Naive thymus-derived CD4-positive, alpha-beta T cell (primary cell): Measurements from ENCODE around the gene FGFRL1. TPM values are rescaled to one million over a fixed set of nuclear protein-coding genes. Genes with fewer than 3 reads are reported as not detected.
A peak's percentile ranks its signal among the peaks of the same experiment; 100 is the strongest.
"Not testable (repeated sequence)": the region's sequence is repeated elsewhere in the genome, so short reads cannot be mapped to it uniquely, and the experiment has no call there.

Experiments used
- ATAC-seq: fragments of 150-1000 bp; cut with Tn5 transposase; 2 replicates; pipeline ENCODE4 v1.10.0; 2021; ENCODE audit warnings: mild to moderate bottlenecking, moderate library complexity
- CTCF ChIA-PET: fragments of 350-600 bp; sonication (Branson Sonifier 250); formaldehyde crosslinking; loops from one replicate; lab custom pipeline; 2021; ENCODE audit warnings: antibody characterized with exemption; lab: Charles Lee
- POLR2A ChIA-PET: fragments of 350-600 bp; sonication (Branson Sonifier 250); formaldehyde crosslinking; loops from one replicate; lab custom pipeline; 2021; ENCODE audit warnings: antibody characterized with exemption, inconsistent platforms; lab: Charles Lee
- DNase-seq, 9 donors: peaks; one replicate each; pipeline versions ENCODE4 v3.0.0 to v3.0.0-alpha.2; 2020 to 2022; ENCODE audit warnings: mixed read lengths in 1 of 9
- H3K27ac ChIP-seq: one replicate; pipeline ENCODE4 v1.7.0; 2013; ENCODE audit warnings: mild to moderate bottlenecking, low read depth, low read length, moderate library complexity
- H3K27me3 ChIP-seq, 2 donors: one replicate each; pipeline ENCODE4 v1.7.0; 2013; ENCODE audit warnings: low read length in 2 of 2, mild to moderate bottlenecking in 2 of 2, moderate library complexity in 2 of 2; ENCODE audit not compliant: control insufficient read depth in 2 of 2, insufficient read depth in 2 of 2
- H3K36me3 ChIP-seq, 3 experiments: 1 replicate in 2 of 3; 2 replicates in 1 of 3; pipeline ENCODE4 v1.7.0; 2013; ENCODE audit warnings: low read length in 3 of 3, mild to moderate bottlenecking in 3 of 3, moderate library complexity in 1 of 3; ENCODE audit not compliant: insufficient read depth in 3 of 3, control insufficient read depth in 2 of 3
- H3K4me1 ChIP-seq, 2 donors: one replicate each; pipeline ENCODE4 v1.7.0; 2013; ENCODE audit warnings: low read length in 2 of 2, mild to moderate bottlenecking in 2 of 2, moderate library complexity in 1 of 2; ENCODE audit not compliant: control insufficient read depth in 2 of 2, insufficient read depth in 2 of 2
- H3K4me3 ChIP-seq: 2 replicates; pipeline ENCODE4 v1.7.0; 2013; ENCODE audit warnings: mild to moderate bottlenecking, low read length
- H3K9me3 ChIP-seq, 3 experiments: 1 replicate in 2 of 3; 2 replicates in 1 of 3; pipeline ENCODE4 v1.7.0; 2013; ENCODE audit warnings: low read length in 3 of 3; ENCODE audit not compliant: control insufficient read depth in 2 of 3
- H3K27ac Mint-ChIP-seq, 9 donors: one replicate each; pipeline ENCODE4 v1.8.0; 2020 to 2022; ENCODE audit warnings: mixed read lengths in 9 of 9, mild to moderate bottlenecking in 8 of 9, moderate library complexity in 5 of 9, inconsistent platforms in 2 of 9
- H3K27me3 Mint-ChIP-seq, 5 donors: one replicate each; pipeline ENCODE4 v1.8.0; 2021 to 2022; ENCODE audit warnings: mixed read lengths in 5 of 5, mild to moderate bottlenecking in 1 of 5
- H3K36me3 Mint-ChIP-seq, 5 donors: one replicate each; pipeline ENCODE4 v1.8.0; 2020 to 2022; ENCODE audit warnings: mixed read lengths in 5 of 5, mild to moderate bottlenecking in 3 of 5, inconsistent platforms in 1 of 5
- H3K4me1 Mint-ChIP-seq, 7 donors: one replicate each; pipeline ENCODE4 v1.8.0; 2020 to 2022; ENCODE audit warnings: mixed read lengths in 7 of 7, mild to moderate bottlenecking in 3 of 7, inconsistent platforms in 1 of 7
- H3K4me3 Mint-ChIP-seq, 10 donors: one replicate each; pipeline ENCODE4 v1.8.0; 2020 to 2022; ENCODE audit warnings: mild to moderate bottlenecking in 10 of 10, mixed read lengths in 10 of 10, moderate library complexity in 6 of 10, inconsistent platforms in 2 of 10
- H3K9me3 Mint-ChIP-seq, 11 donors: one replicate each; pipeline ENCODE4 v1.8.0; 2020 to 2022; ENCODE audit warnings: mixed read lengths in 11 of 11, mild to moderate bottlenecking in 4 of 11, inconsistent platforms in 1 of 11, moderate library complexity in 1 of 11
- intact Hi-C, 2 donors: fragments of 100-400 bp; cut with micrococcal nuclease; formaldehyde crosslinking; loops; one replicate each; pipeline ENCODE4 v1.15.1; 2023
- polyA plus RNA-seq, 2 donors: library from polyadenylated mRNA; unstranded; fragments of 300-500 nt; fragmentation: Illumina TruSeq; gene quantifications; one replicate each; pipeline ENCODE4 v1.2.3, GENCODE V29; 2021
- total RNA-seq, 6 experiments: library from RNA in 5 of 6; stranded (reverse) in 5 of 6; gene quantifications; 1 replicate in 5 of 6; 2 replicates in 1 of 6; pipeline ENCODE4 v1.2.3 and lab custom pipeline; 2021 to 2026

Gene FGFRL1
- total and polyA plus RNA-seq, 7 experiments from 2014 or later, result 0.45 to 28.1 (median 17.7) TPM

DNA sequence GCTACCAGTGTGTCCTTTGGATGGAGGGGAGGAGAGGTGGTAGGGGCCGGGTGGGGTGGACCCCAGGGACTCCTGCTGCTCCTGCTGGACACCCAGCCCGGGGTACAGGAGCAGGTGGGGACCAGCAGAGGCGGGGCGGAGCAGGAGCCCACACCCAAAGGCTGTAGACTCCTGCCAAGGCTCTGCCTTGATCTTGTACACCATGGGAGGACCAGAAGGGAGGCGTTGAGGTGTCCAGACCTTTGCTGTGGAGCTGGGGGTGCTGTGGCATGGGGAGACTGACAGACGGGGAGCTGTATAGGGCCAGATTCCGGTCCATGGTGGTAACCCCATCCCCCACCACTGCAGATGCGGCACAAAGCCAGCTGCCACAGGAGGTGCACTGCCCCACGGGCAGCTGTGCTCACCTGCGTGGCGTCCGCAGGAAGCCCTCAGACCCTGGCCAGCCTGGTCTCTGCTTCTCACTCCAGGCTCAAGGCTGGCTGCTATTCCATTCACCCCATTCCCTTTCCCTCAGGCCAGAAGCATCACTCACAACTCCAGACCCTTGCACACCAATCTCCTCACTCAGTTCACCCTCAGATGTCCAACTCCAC lies 13.2 kb upstream of the FGFRL1 start:
- Mint-ChIP-seq H3K9me3 (no peaks in the 10 kb centered on the region), H3K4me3 (peak overlapping the region in 4 of 10 donors; percentile 19 to 72 (median 40)), H3K27ac (peak overlapping the region in 1 of 9 donors; percentile 56), H3K36me3 (no peaks in the 10 kb centered on the region), H3K4me1 (peaks cover 0 to 15% (median 13%) of the 10 kb centered on the region in 7 donors), H3K27me3 (peaks cover 9 to 39% (median 17%) of the 10 kb centered on the region in 5 donors)
- ChIA-PET CTCF (no interaction called here), POLR2A (no interaction called here)
- no peaks in the 10 kb centered on the region for H3K36me3 ChIP-seq
- intact Hi-C loops, result no loop called here
- no peak for DNase-seq
- no peak for ATAC-seq
- peaks cover 0 to 9% of the 10 kb centered on the region in 2 donors for H3K4me1 ChIP-seq
- H3K27ac ChIP-seq, result no peak overlapping the region
- H3K27me3 ChIP-seq, result peaks cover 3 to 7% of the 10 kb centered on the region in 2 donors
- H3K9me3 ChIP-seq, result no peaks in the 10 kb centered on the region
- no peak overlapping the region for H3K4me3 ChIP-seq

DNA sequence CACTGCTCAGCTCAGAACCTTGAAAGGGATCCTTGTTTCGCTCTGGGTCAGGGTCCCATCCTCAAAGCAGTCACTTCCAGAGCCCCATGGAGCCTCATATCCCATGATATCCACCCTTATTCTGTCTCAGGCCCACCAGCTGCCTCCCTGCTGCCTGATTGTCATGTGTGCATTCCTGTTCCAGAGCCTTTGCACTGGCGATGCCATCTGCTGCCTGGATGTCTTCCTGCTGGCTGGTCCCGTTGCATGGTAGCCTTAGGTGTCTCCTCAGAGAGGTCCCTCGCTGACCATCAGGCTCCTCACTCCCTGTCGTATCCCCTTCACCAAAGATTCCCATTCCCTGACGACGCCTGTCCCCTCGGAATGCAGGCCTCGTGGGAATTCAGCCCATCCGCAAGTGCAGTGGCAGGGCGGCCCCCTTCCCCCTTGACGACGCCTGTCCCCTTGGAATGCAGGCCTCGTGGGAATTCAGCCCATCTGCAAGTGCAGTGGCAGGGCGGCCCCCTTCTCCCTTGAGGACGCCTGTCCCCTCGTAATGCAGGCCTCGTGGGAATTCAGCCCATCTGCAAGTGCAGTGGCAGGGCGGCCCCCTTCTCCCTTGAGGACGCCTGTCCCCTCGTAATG lies 12.1 kb upstream of the FGFRL1 start:
- H3K4me3 ChIP-seq, H3K36me3 ChIP-seq, intact Hi-C loops, H3K27ac ChIP-seq, ATAC-seq, H3K4me1 ChIP-seq, H3K9me3 ChIP-seq, POLR2A ChIA-PET, H3K9me3 Mint-ChIP-seq, CTCF ChIA-PET, H3K27ac Mint-ChIP-seq, H3K36me3 Mint-ChIP-seq, DNase-seq: not testable (repeated sequence)
- Mint-ChIP-seq H3K4me1 (peaks cover 0 to 15% (median 13%) of the 10 kb centered on the region in 7 donors), H3K27me3 (peaks cover 9 to 45% (median 24%) of the 10 kb centered on the region in 5 donors), H3K4me3 (peak overlapping the region in 3 of 10 donors; percentile 30 to 72 (median 43))
- H3K27me3 ChIP-seq, result peaks cover 3 to 11% of the 10 kb centered on the region in 2 donors

DNA sequence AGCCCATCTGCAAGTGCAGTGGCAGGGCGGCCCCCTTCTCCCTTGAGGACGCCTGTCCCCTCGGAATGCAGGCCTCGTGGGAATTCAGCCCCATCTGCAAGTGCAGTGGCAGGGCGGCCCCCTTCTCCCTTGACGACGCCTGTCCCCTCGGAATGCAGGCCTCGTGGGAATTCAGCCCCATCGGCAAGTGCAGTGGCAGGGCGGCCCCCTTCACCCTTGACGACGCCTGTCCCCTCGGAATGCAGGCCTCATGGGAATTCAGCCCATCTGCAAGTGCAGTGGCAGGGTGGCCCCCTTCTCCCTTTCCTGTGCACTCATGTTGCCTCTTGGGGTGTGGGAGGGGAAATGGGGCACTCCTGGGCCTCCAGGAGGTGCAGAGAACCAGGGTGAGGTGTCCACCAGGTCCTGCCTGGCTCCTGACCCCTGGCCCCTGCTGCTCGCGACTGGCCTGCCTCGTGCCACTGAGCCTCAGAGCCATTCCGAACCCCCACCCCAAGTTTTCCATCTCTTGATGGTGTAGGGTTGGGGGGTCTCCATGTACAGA lies 11.5 kb upstream of the FGFRL1 start:
- Histone ChIP-seq H3K4me1 (peaks cover 0 to 9% of the 10 kb centered on the region in 2 donors), H3K4me3 (no peak overlapping the region), H3K27me3 (peaks cover 3 to 11% of the 10 kb centered on the region in 2 donors), H3K9me3 (no peaks in the 10 kb centered on the region), H3K36me3 (no peaks in the 10 kb centered on the region), H3K27ac (no peak overlapping the region)
- H3K27ac Mint-ChIP-seq, result no peak overlapping the region
- peaks cover 0 to 15% (median 13%) of the 10 kb centered on the region in 7 donors for H3K4me1 Mint-ChIP-seq
- H3K36me3 Mint-ChIP-seq, result no peaks in the 10 kb centered on the region
- peaks cover 0 to 2% (median 0%) of the 10 kb centered on the region in 11 donors for H3K9me3 Mint-ChIP-seq
- ATAC-seq, result no peak
- POLR2A ChIA-PET, result no interaction called here
- H3K27me3 Mint-ChIP-seq, result peaks cover 15 to 50% (median 28%) of the 10 kb centered on the region in 5 donors
- H3K4me3 Mint-ChIP-seq, result peak overlapping the region in 1 of 10 donors; percentile 14
- no peak for DNase-seq
- CTCF ChIA-PET, result no interaction called here
- intact Hi-C loops, result no loop called here

- DNase-seq, result no peak
- no peaks in the 10 kb centered on the region for H3K36me3 Mint-ChIP-seq
- Histone ChIP-seq H3K36me3 (no peaks in the 10 kb centered on the region), H3K4me1 (peaks cover 0 to 9% of the 10 kb centered on the region in 2 donors), H3K9me3 (no peaks in the 10 kb centered on the region), H3K27me3 (peaks cover 3 to 16% of the 10 kb centered on the region in 2 donors), H3K4me3 (no peak overlapping the region), H3K27ac (no peak overlapping the region)
- H3K27me3 Mint-ChIP-seq, result peaks cover 18 to 52% (median 32%) of the 10 kb centered on the region in 5 donors
- no peak for ATAC-seq
- intact Hi-C loops, result no loop called here
- peaks cover 0 to 15% (median 13%) of the 10 kb centered on the region in 7 donors for H3K4me1 Mint-ChIP-seq
- no peak overlapping the region for H3K27ac Mint-ChIP-seq
- ChIA-PET POLR2A (no interaction called here), CTCF (no interaction called here)
- H3K9me3 Mint-ChIP-seq, result peaks cover 0 to 5% (median 0%) of the 10 kb centered on the region in 11 donors
- peak overlapping the region in 1 of 10 donors; percentile 14 for H3K4me3 Mint-ChIP-seq
Observed at GRCh38 chr4:1000686-1001260, 10.7 kb upstream of the FGFRL1 start.

DNA sequence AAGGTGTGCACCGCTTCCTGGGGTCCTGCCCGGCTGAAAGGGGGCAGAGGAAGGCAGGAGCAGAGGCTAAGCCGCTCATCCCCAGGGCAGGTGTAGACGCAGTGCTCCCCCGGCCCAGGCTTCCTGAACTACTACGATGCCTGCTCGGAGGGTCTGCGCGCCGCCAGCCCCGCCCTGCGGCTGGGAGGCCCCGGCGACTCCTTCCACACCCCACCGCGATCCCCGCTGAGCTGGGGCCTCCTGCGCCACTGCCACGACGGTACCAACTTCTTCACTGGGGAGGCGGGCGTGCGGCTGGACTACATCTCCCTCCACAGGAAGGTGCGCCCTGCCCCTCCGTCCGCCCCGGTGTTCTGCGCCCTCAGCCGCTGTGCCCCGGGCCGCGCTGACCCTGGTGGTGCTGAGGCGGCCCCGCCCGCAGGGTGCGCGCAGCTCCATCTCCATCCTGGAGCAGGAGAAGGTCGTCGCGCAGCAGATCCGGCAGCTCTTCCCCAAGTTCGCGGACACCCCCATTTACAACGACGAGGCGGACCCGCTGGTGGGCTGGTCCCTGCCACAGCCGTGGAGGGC lies 9.8 kb upstream of the FGFRL1 start:
- Histone ChIP-seq H3K27ac (no peak overlapping the region), H3K4me3 (no peak overlapping the region), H3K4me1 (peaks cover 0 to 9% of the 10 kb centered on the region in 2 donors), H3K9me3 (no peaks in the 10 kb centered on the region), H3K36me3 (no peaks in the 10 kb centered on the region), H3K27me3 (peaks cover 3 to 16% of the 10 kb centered on the region in 2 donors)
- CTCF ChIA-PET, result no interaction called here
- Mint-ChIP-seq H3K4me3 (peak overlapping the region in 2 of 10 donors; percentile 5 to 36), H3K36me3 (peaks cover 0 to 3% (median 0%) of the 10 kb centered on the region in 5 donors), H3K4me1 (peaks cover 0 to 15% (median 13%) of the 10 kb centered on the region in 7 donors), H3K27ac (no peak overlapping the region), H3K27me3 (peaks cover 24 to 50% (median 34%) of the 10 kb centered on the region in 5 donors), H3K9me3 (peaks cover 0 to 5% (median 0%) of the 10 kb centered on the region in 11 donors)
- ATAC-seq (no peak), DNase-seq (no peak)
- intact Hi-C loops, result no loop called here
- POLR2A ChIA-PET, result no interaction called here

- H3K4me3 ChIP-seq, result no peak overlapping the region
- Mint-ChIP-seq H3K27ac (no peak overlapping the region), H3K9me3 (peaks cover 0 to 5% (median 0%) of the 10 kb centered on the region in 11 donors), H3K27me3 (peaks cover 29 to 51% (median 39%) of the 10 kb centered on the region in 5 donors), H3K36me3 (peaks cover 0 to 3% (median 0%) of the 10 kb centered on the region in 5 donors), H3K4me3 (peak overlapping the region in 2 of 10 donors; percentile 5 to 36), H3K4me1 (peaks cover 0 to 18% (median 12%) of the 10 kb centered on the region in 7 donors)
- DNase-seq (peak in 1 of 9 donors; percentile 20), ATAC-seq (peak; percentile 26)
- ChIA-PET CTCF (no interaction called here), POLR2A (no interaction called here)
- intact Hi-C loops, result no loop called here
- no peak overlapping the region for H3K27ac ChIP-seq
- H3K36me3 ChIP-seq, result no peaks in the 10 kb centered on the region
- H3K9me3 ChIP-seq, result no peaks in the 10 kb centered on the region
- peaks cover 3 to 16% of the 10 kb centered on the region in 2 donors for H3K27me3 ChIP-seq
- peaks cover 0 to 9% of the 10 kb centered on the region in 2 donors for H3K4me1 ChIP-seq
Observed at GRCh38 chr4:1002131-1002630, 9.2 kb upstream of the FGFRL1 start.
